GM23248 (cell line): ENCODE data around the gene SNRPD1.

Experiments used
- EZH2 ChIP-seq: fragments of 200-600 bp; sonication (generic); IDR thresholded peaks from 2 replicates; pipeline ENCODE4 v1.6.1; 2018; ENCODE audit warnings: antibody characterized with exemption, mild to moderate bottlenecking; ENCODE audit not compliant: insufficient read depth, poor library complexity, severe bottlenecking
- EZH2phosphoT487 ChIP-seq: fragments of 200-600 bp; sonication (generic); IDR thresholded peaks from 2 replicates; pipeline ENCODE4 v1.6.1; 2018; ENCODE audit warnings: antibody characterized with exemption, moderate library complexity, mild to moderate bottlenecking, low read depth; ENCODE audit not compliant: insufficient read depth

GRCh38 chr18:21571772-21572171, 40.3 kb upstream of the SNRPD1 start:
- TF ChIP-seq EZH2 (no peak), EZH2phosphoT487 (no peak)
